A549 (cell line): ENCODE results near the gene CGN. TPM values are rescaled to one million over a fixed set of nuclear protein-coding genes. Genes with fewer than 3 reads are reported as not detected.

Source experiments
- ATAC-seq, 2 experiments: fragments of 200-7000 bp in 1 of 2; fragments of >200 bp in 1 of 2; cut with Nextera tagmentation in 1 of 2; cut with Tn5 transposase in 1 of 2; 3 replicates each; pipeline versions ENCODE4 v1.8.0 to v1.9.1; 2018 to 2020; ENCODE audit warnings: mild to moderate bottlenecking in 1 of 2, moderate library complexity in 1 of 2
- CTCF ChIA-PET: fragments of 300-600 bp; sonication (Branson Sonifier 250); formaldehyde crosslinking; extraction: SDS; loops from one replicate; lab custom pipeline; 2021; ENCODE audit warnings: antibody characterized with exemption, inconsistent platforms; lab: Yijun Ruan, JAX
- POLR2A ChIA-PET: fragments of 350-600 bp; formaldehyde crosslinking; extraction: SDS; loops from one replicate; lab custom pipeline; 2021; ENCODE audit warnings: antibody characterized with exemption, inconsistent platforms; lab: Yijun Ruan, JAX
- DNase-seq, 2 experiments: peaks; one replicate each; pipeline versions ENCODE4 v3.0.0 to v3.0.0-alpha.2; 2011 to 2016; ENCODE audit warnings: low read depth in 1 of 2, low spot score in 1 of 2
- FAIRE-seq: peaks from 2 replicates; lab custom pipeline; 2011; peaks lifted over from hg19 to GRCh38; lab: Jason Lieb, UNC
- H3K27ac ChIP-seq, 2 experiments: fragments of >200 bp; sonication (Bioruptor Twin); formaldehyde crosslinking; 3 replicates each; pipeline ENCODE4 v1.5.1; 2016 to 2017
- H3K4me1 ChIP-seq: fragments of >200 bp; sonication (Bioruptor Twin); formaldehyde crosslinking; 3 replicates; pipeline ENCODE4 v1.6.1; 2016
- H3K4me2 ChIP-seq: fragments of >200 bp; sonication (Bioruptor Twin); formaldehyde crosslinking; 3 replicates; pipeline ENCODE4 v1.6.1; 2016
- H3K4me3 ChIP-seq: fragments of >200 bp; sonication (Bioruptor Twin); formaldehyde crosslinking; 3 replicates; pipeline ENCODE4 v1.5.1; 2016
- H3K9me3 ChIP-seq: fragments of >200 bp; sonication (Bioruptor Twin); formaldehyde crosslinking; 3 replicates; pipeline ENCODE4 v1.6.1; 2016
- BHLHE40 ChIP-seq: IDR thresholded peaks from 2 replicates; pipeline ENCODE4 v1.6.1; 2012; ENCODE audit warnings: low read depth, low read length, inconsistent platforms
- CBX2 ChIP-seq: fragments of 200-600 bp; sonication (generic); IDR thresholded peaks from 2 replicates; pipeline ENCODE4 v1.6.1; 2016; ENCODE audit warnings: low read depth, mild to moderate bottlenecking, borderline replicate concordance
- CBX8 ChIP-seq: fragments of 200-600 bp; sonication (generic); IDR thresholded peaks from 2 replicates; pipeline ENCODE4 v1.6.1; 2016
- CEBPB ChIP-seq, 2 experiments: fragments of >200 bp in 1 of 2; sonication (Bioruptor Twin) in 1 of 2; formaldehyde crosslinking in 1 of 2; IDR thresholded peaks; 2 replicates each; pipeline ENCODE4 v1.6.1; 2012 to 2016
- CHD2 ChIP-seq: fragments of 150-350 bp; IDR thresholded peaks from 2 replicates; pipeline ENCODE4 v1.6.1; 2014; ENCODE audit warnings: low read length; ENCODE audit not compliant: partially characterized antibody
- EHF ChIP-seq: fragments of 250-450 bp; sonication (Bioruptor Pico); IDR thresholded peaks from 2 replicates; pipeline ENCODE4 v1.5.0; 2020; ENCODE audit warnings: mild to moderate bottlenecking
- EHMT2 ChIP-seq: fragments of 200-600 bp; sonication (generic); IDR thresholded peaks from 2 replicates; pipeline ENCODE4 v1.6.1; 2016; ENCODE audit warnings: antibody characterized with exemption, low read depth, mild to moderate bottlenecking, moderate library complexity
- FOSB ChIP-seq: fragments of 250-450 bp; sonication (Bioruptor Pico); IDR thresholded peaks from 2 replicates; pipeline ENCODE4 v1.5.0; 2020; ENCODE audit warnings: mild to moderate bottlenecking, moderate library complexity
- HDAC2 ChIP-seq: fragments of 200-600 bp; sonication (generic); IDR thresholded peaks from 2 replicates; pipeline ENCODE4 v1.6.1; 2016
- HEYL ChIP-seq: fragments of 250-450 bp; sonication (Bioruptor Pico); IDR thresholded peaks from 2 replicates; pipeline ENCODE4 v1.8.0; 2021; ENCODE audit warnings: mild to moderate bottlenecking, moderate library complexity
- HOXB13 ChIP-seq: fragments of 250-450 bp; sonication (Bioruptor Pico); IDR thresholded peaks from 2 replicates; pipeline ENCODE4 v1.5.0; 2020; ENCODE audit warnings: low read depth, mild to moderate bottlenecking, moderate library complexity
- HOXB5 ChIP-seq: fragments of 250-450 bp; sonication (Bioruptor Pico); IDR thresholded peaks from 2 replicates; pipeline ENCODE4 v1.5.0; 2020; ENCODE audit warnings: mild to moderate bottlenecking, moderate library complexity
- KDM1A ChIP-seq: fragments of 200-600 bp; sonication (generic); IDR thresholded peaks from 2 replicates; pipeline ENCODE4 v1.6.1; 2016; ENCODE audit warnings: low read depth, mild to moderate bottlenecking
- KDM5A ChIP-seq: fragments of 200-600 bp; sonication (generic); IDR thresholded peaks from 2 replicates; pipeline ENCODE4 v1.6.1; 2016; ENCODE audit warnings: antibody characterized with exemption, mild to moderate bottlenecking
- NFE2L2 ChIP-seq: fragments of 150-350 bp; conservative IDR thresholded peaks from 2 replicates; pipeline ENCODE4 v1.6.1; 2014; ENCODE audit warnings: low read length
- NPAS2 ChIP-seq: fragments of 250-450 bp; sonication (Bioruptor Pico); IDR thresholded peaks from 2 replicates; pipeline ENCODE4 v1.8.0; 2022; ENCODE audit warnings: mild to moderate bottlenecking, moderate library complexity, borderline replicate concordance
- NR3C1 ChIP-seq: fragments of >200 bp; sonication (Bioruptor Twin); formaldehyde crosslinking; IDR thresholded peaks from 3 replicates; pipeline ENCODE4 v1.6.1; 2017
- PHF8 ChIP-seq: fragments of 200-600 bp; sonication (generic); IDR thresholded peaks from 2 replicates; pipeline ENCODE4 v1.6.1; 2016; ENCODE audit warnings: low read depth, mild to moderate bottlenecking, antibody characterized with exemption, moderate library complexity, borderline replicate concordance
- POLR2AphosphoS2 ChIP-seq: conservative IDR thresholded peaks from 2 replicates; pipeline ENCODE4 v1.6.1; 2012; ENCODE audit warnings: low read length, improper control_type of control experiment, inconsistent platforms
- RAD21 ChIP-seq, 2 experiments: fragments of >200 bp in 1 of 2; sonication (Bioruptor Twin) in 1 of 2; formaldehyde crosslinking in 1 of 2; IDR thresholded peaks in 1 of 2; conservative IDR thresholded peaks in 1 of 2; 2 replicates in 1 of 2; 3 replicates in 1 of 2; pipeline ENCODE4 v1.6.1; 2012 to 2018; ENCODE audit warnings: inconsistent platforms in 1 of 2
- RCOR1 ChIP-seq: fragments of 150-350 bp; IDR thresholded peaks from 2 replicates; pipeline ENCODE4 v1.6.1; 2014; ENCODE audit warnings: antibody characterized with exemption, low read length, low read depth
- RNF2 ChIP-seq: fragments of 200-600 bp; sonication (generic); IDR thresholded peaks from 2 replicates; pipeline ENCODE4 v1.6.1; 2016; ENCODE audit warnings: low read depth, mild to moderate bottlenecking, antibody characterized with exemption, moderate library complexity, borderline replicate concordance
- SMC3 ChIP-seq: fragments of >200 bp; sonication (Bioruptor Twin); formaldehyde crosslinking; IDR thresholded peaks from 3 replicates; pipeline ENCODE4 v1.6.1; 2018; ENCODE audit warnings: inconsistent platforms
- TP53 ChIP-seq: fragments of 250-450 bp; sonication (Bioruptor Pico); IDR thresholded peaks from 2 replicates; pipeline ENCODE4 v1.5.0; 2021; ENCODE audit warnings: mild to moderate bottlenecking, moderate library complexity
- ZNF302 ChIP-seq: fragments of 250-450 bp; sonication (Bioruptor Pico); IDR thresholded peaks from 2 replicates; pipeline ENCODE4 v1.9.0; 2021; ENCODE audit warnings: inconsistent platforms, mild to moderate bottlenecking, moderate library complexity
- ZSCAN20 ChIP-seq: fragments of 250-450 bp; sonication (Bioruptor Pico); IDR thresholded peaks from 2 replicates; pipeline ENCODE4 v1.8.0; 2022; ENCODE audit warnings: mild to moderate bottlenecking, moderate library complexity
- WGBS: methylation state at CpG from one replicate; pipeline ENCODE4 v1.1.6; 2017; ENCODE audit errors: missing lambda C conversion rate; 5-methylcytosine and 5-hydroxymethylcytosine counted together
- polyA plus RNA-seq, 4 experiments: library from polyadenylated mRNA; depleted of rRNA in 3 of 4; stranded (reverse); fragments of >200 nt; fragmentation: RNase III in 1 of 4; extraction: RNeasy Plus Mini Kit Qiagen cat#74134 plus additional on column Dnase treatment in 1 of 4; gene quantifications; 2 replicates in 3 of 4; 3 replicates in 1 of 4; pipeline ENCODE4 v1.2.3, GENCODE V29; 2011 to 2017
- TF ChIP-seq, protein P1 (sequence below): IDR thresholded peaks from 2 replicates; pipeline ENCODE4 v1.6.1; 2012
- TF ChIP-seq, protein P2 (sequence below): IDR thresholded peaks from 2 replicates; pipeline ENCODE4 v1.6.1; 2012; ENCODE audit warnings: low read depth, borderline replicate concordance
- TF ChIP-seq, protein P3 (sequence below): fragments of >200 bp; sonication (Bioruptor Twin); formaldehyde crosslinking; IDR thresholded peaks from 2 replicates; pipeline ENCODE4 v1.6.1; 2016
- TF ChIP-seq, protein P4 (sequence below): fragments of 150-350 bp; IDR thresholded peaks from 2 replicates; pipeline ENCODE4 v1.6.1; 2014; ENCODE audit warnings: low read depth, mild to moderate bottlenecking, low read length
- TF ChIP-seq, protein P5 (sequence below): fragments of 250-450 bp; sonication (Bioruptor Pico); IDR thresholded peaks from 2 replicates; pipeline ENCODE4 v1.5.0; 2020; ENCODE audit warnings: low read depth, mild to moderate bottlenecking, moderate library complexity
- TF ChIP-seq, protein P6 (sequence below): fragments of 450-650 bp; IDR thresholded peaks from 2 replicates; pipeline ENCODE4 v1.6.1; 2014; ENCODE audit warnings: antibody characterized with exemption
- TF ChIP-seq, protein P7 (sequence below): fragments of 200-600 bp; sonication (generic); IDR thresholded peaks from 2 replicates; pipeline ENCODE4 v1.6.1; 2016; ENCODE audit warnings: antibody characterized with exemption, mild to moderate bottlenecking, moderate library complexity
- TF ChIP-seq, protein P8 (sequence below): IDR thresholded peaks from 2 replicates; pipeline ENCODE4 v1.6.1; 2012

The CGN gene
- polyA plus RNA-seq, 2 of the 4 experiments (the other 2 are of a cell fraction) = 1.8 to 2.3 TPM

DNA sequence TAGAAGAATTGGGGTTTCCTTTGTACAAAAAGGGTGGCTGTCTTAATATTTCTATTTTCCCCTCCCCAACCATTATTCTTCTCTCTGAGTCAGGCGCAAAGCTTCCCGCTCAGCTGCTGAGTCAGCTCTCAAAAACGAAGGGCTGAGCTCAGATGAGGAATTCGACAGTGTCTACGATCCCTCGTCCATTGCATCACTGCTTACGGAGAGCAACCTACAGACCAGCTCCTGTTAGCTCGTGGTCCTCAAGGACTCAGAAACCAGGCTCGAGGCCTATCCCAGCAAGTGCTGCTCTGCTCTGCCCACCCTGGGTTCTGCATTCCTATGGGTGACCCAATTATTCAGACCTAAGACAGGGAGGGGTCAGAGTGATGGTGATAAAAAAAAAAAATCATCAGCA, 25.9 kb downstream of the CGN start:
- DNase-seq (peak; percentile 71 to 90), FAIRE-seq (no peak)
- TF ChIP-seq KDM1A = no peak
- TF ChIP-seq, protein P1, sequence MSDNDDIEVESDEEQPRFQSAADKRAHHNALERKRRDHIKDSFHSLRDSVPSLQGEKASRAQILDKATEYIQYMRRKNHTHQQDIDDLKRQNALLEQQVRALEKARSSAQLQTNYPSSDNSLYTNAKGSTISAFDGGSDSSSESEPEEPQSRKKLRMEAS = peak; percentile 96
- no peak for TF ChIP-seq RNF2
- no peak for TF ChIP-seq EHMT2
- no peak for TF ChIP-seq TP53 (CRISPR knock-in tag)
- no peak for TF ChIP-seq FOSB (CRISPR knock-in tag)
- TF ChIP-seq, protein P2, sequence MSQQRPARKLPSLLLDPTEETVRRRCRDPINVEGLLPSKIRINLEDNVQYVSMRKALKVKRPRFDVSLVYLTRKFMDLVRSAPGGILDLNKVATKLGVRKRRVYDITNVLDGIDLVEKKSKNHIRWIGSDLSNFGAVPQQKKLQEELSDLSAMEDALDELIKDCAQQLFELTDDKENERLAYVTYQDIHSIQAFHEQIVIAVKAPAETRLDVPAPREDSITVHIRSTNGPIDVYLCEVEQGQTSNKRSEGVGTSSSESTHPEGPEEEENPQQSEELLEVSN = peak; percentile 87
- TF ChIP-seq EHF = no peak
- TF ChIP-seq HOXB5 (CRISPR knock-in tag) = peak; percentile 33; the same call in 1 of the 2 replicates
- no peak for TF ChIP-seq RCOR1
- no peak for TF ChIP-seq HEYL
- TF ChIP-seq PHF8 = no peak
- TF ChIP-seq SMC3 = no peak
- TF ChIP-seq CHD2 = no peak
- TF ChIP-seq ZSCAN20 = no peak
- TF ChIP-seq CBX8 = no peak
- TF ChIP-seq, protein P3, sequence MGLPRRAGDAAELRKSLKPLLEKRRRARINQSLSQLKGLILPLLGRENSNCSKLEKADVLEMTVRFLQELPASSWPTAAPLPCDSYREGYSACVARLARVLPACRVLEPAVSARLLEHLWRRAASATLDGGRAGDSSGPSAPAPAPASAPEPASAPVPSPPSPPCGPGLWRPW = no peak
- TF ChIP-seq, protein P4, sequence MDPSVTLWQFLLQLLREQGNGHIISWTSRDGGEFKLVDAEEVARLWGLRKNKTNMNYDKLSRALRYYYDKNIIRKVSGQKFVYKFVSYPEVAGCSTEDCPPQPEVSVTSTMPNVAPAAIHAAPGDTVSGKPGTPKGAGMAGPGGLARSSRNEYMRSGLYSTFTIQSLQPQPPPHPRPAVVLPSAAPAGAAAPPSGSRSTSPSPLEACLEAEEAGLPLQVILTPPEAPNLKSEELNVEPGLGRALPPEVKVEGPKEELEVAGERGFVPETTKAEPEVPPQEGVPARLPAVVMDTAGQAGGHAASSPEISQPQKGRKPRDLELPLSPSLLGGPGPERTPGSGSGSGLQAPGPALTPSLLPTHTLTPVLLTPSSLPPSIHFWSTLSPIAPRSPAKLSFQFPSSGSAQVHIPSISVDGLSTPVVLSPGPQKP = no peak
- no peak for TF ChIP-seq BHLHE40
- TF ChIP-seq, protein P5, sequence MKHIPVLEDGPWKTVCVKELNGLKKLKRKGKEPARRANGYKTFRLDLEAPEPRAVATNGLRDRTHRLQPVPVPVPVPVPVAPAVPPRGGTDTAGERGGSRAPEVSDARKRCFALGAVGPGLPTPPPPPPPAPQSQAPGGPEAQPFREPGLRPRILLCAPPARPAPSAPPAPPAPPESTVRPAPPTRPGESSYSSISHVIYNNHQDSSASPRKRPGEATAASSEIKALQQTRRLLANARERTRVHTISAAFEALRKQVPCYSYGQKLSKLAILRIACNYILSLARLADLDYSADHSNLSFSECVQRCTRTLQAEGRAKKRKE (CRISPR knock-in tag) = peak; percentile 92; the same call in 1 of the 2 replicates
- TF ChIP-seq NR3C1 = no peak
- TF ChIP-seq CEBPB (IDR thresholded peaks at IDR 0.05) = peak; percentile 64 to 91; a peak in 3 of 4 replicates
- TF ChIP-seq, protein P6, sequence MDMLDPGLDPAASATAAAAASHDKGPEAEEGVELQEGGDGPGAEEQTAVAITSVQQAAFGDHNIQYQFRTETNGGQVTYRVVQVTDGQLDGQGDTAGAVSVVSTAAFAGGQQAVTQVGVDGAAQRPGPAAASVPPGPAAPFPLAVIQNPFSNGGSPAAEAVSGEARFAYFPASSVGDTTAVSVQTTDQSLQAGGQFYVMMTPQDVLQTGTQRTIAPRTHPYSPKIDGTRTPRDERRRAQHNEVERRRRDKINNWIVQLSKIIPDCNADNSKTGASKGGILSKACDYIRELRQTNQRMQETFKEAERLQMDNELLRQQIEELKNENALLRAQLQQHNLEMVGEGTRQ = no peak
- TF ChIP-seq POLR2AphosphoS2 = no peak
- TF ChIP-seq ZNF302 (CRISPR knock-in tag) = no peak
- TF ChIP-seq RAD21 (conservative IDR thresholded peaks at IDR 0.05 in 1 of 2, IDR thresholded peaks at IDR 0.05 in 1 of 2) = no peak
- no peak for TF ChIP-seq CBX2
- TF ChIP-seq KDM5A = no peak
- TF ChIP-seq, protein P7, sequence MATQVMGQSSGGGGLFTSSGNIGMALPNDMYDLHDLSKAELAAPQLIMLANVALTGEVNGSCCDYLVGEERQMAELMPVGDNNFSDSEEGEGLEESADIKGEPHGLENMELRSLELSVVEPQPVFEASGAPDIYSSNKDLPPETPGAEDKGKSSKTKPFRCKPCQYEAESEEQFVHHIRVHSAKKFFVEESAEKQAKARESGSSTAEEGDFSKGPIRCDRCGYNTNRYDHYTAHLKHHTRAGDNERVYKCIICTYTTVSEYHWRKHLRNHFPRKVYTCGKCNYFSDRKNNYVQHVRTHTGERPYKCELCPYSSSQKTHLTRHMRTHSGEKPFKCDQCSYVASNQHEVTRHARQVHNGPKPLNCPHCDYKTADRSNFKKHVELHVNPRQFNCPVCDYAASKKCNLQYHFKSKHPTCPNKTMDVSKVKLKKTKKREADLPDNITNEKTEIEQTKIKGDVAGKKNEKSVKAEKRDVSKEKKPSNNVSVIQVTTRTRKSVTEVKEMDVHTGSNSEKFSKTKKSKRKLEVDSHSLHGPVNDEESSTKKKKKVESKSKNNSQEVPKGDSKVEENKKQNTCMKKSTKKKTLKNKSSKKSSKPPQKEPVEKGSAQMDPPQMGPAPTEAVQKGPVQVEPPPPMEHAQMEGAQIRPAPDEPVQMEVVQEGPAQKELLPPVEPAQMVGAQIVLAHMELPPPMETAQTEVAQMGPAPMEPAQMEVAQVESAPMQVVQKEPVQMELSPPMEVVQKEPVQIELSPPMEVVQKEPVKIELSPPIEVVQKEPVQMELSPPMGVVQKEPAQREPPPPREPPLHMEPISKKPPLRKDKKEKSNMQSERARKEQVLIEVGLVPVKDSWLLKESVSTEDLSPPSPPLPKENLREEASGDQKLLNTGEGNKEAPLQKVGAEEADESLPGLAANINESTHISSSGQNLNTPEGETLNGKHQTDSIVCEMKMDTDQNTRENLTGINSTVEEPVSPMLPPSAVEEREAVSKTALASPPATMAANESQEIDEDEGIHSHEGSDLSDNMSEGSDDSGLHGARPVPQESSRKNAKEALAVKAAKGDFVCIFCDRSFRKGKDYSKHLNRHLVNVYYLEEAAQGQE = no peak
- no peak for TF ChIP-seq HDAC2
- TF ChIP-seq NPAS2 (CRISPR knock-in tag) = no peak
- TF ChIP-seq, protein P8, sequence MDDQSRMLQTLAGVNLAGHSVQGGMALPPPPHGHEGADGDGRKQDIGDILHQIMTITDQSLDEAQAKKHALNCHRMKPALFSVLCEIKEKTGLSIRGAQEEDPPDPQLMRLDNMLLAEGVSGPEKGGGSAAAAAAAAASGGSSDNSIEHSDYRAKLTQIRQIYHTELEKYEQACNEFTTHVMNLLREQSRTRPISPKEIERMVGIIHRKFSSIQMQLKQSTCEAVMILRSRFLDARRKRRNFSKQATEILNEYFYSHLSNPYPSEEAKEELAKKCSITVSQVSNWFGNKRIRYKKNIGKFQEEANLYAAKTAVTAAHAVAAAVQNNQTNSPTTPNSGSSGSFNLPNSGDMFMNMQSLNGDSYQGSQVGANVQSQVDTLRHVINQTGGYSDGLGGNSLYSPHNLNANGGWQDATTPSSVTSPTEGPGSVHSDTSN = no peak
- TF ChIP-seq NFE2L2 = no peak
- TF ChIP-seq HOXB13 (CRISPR knock-in tag) = peak; percentile 88; the same call in 1 of the 2 replicates

More for the DNA sequence above, 25.9 kb downstream of the CGN start:
- Histone ChIP-seq H3K4me3 (no peak overlapping the region), H3K9me3 (no peaks in the 10 kb centered on the region), H3K27ac (peak overlapping the region; percentile 67 to 84), H3K4me2 (peak overlapping the region; percentile 53), H3K4me1 (peaks cover 60% of the 10 kb centered on the region)
- POLR2A ChIA-PET = interaction anchor here (0.6 to 1.8 kb wide), 7 partner anchors 10 to 78 kb away, joined by 3 to 8 read pairs (median 3); partner anchors contain the start of gene POGZ
- 8% methylated on average over 9 of the region's 9 CpGs for WGBS
- peak; percentile 20 to 41; a peak in 4 of 6 replicates for ATAC-seq
- CTCF ChIA-PET = interaction anchor here (0.6 to 6.2 kb wide), 9 partner anchors 15 to 299 kb away, joined by 3 to 47 read pairs (median 4); no protein-coding TSS in a partner anchor
